ENCODE data around the gene CACFD1.

CACFD1 gene

DNA sequence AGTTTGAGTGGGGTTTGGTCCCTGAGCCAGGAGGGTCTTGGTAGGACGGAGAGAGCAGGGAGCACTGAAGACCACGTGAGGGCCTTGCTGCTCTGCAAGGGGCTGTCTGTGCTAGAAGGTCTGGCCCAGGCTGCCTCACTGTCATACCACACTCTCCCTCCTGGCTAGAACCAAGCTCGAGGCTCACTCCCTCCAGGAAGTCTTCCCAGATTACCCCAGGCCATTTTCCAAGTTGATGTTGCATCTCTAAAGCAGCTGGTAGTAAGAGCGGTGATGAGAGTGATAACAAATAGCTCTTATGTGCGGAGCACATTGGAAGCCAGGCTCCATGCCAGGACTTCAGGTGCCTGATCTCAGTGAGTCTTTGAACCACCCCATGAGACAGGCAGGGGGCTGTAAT is 58.4 kb downstream of the CACFD1 start:
- DNase-seq (ENCODE audit: low spot score) = no peak

DNA sequence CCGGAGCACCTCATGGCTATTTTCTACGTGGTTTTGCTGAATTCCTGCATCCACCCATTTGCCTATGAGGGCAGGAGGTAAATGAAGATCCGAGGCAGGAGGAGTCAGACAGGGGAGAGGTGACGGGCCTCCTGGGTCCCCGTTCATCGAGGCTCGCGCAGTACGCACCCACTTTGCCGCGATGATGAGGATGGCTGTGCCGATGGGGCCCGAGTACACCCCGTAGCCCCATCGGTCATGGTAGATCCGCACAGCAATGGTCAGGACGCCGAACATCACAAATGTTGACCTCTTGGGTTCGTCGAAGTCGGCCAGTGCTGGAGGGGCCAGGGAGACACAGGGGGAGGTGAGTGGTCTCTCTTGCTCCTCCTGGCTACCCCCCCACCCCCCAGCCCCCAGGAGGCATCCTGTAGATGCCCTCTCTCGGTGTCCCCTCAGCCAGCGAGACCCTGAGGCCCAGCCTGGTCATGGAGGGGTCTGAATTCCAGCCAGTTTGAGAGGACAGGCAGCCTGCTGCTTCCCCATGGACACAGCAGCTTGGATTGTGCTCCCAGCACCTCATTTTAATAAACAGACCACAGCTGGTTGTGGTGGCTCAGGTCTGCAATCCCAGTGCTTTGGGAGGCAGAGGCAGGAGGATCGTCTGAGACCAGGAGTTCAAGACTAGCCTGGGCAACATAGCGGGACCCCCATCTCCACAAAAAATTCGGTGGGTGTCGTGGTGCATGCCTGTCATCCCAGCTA is 59.1 kb downstream of the CACFD1 start:
- no peak for DNase-seq (ENCODE audit: low spot score)

GRCh38 chr9:133519693-133520092 is 59.9 kb downstream of the CACFD1 start:
- no peak for DNase-seq (ENCODE audit: low spot score)

GRCh38 chr9:133520121-133520835 is 60.5 kb downstream of the CACFD1 start:
- no peak for DNase-seq (ENCODE audit: low spot score)

Measured in hematopoietic multipotent progenitor cell treated with erythropoietin and hydrocortisone succinate and interleukin-3 and kit ligand, for 15 days (in vitro differentiated cells).